GM18498 (cell line): Measurements from ENCODE around the gene KRTAP10-3.
"Not testable (repeated sequence)": the region's sequence is repeated elsewhere in the genome, so short reads cannot be mapped to it uniquely, and the experiment has no call there.

Source experiments
- ATAC-seq: cut with Tn5 transposase; IDR thresholded peaks from one replicate; pipeline ENCODE4 v1.9.1; 2021; ENCODE audit warnings: mild to moderate bottlenecking, moderate library complexity; ENCODE audit not compliant: unreplicated experiment

The KRTAP10-3 gene

GRCh38 chr21:44558695-44559094 is at the start of gene KRTAP10-3:
KRTAP10-3 (minus strand) TSS chr21:44558795; CDS start chr21:44558715, 80 bp downstream.
- ATAC-seq: no peak

DNA sequence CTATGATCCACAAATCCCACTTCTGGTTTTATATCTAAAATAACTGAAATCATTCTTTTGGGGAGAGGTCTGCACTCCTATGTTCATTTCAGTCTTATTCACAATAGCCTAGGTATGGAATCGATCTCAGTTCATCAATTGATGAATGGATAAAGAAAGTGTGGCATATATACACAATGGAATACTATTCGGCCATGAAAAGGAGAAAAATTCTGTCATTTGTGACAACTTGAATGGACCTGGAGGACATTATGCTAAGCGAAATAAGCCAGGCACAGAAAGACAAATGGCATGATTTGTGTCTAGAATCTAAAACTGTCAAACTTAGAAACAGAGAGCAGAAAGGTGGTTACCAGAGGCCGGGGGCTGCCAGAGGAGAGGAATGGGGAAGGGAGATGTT is 47.9 kb upstream of the KRTAP10-3 start:
- ATAC-seq: no peak

DNA sequence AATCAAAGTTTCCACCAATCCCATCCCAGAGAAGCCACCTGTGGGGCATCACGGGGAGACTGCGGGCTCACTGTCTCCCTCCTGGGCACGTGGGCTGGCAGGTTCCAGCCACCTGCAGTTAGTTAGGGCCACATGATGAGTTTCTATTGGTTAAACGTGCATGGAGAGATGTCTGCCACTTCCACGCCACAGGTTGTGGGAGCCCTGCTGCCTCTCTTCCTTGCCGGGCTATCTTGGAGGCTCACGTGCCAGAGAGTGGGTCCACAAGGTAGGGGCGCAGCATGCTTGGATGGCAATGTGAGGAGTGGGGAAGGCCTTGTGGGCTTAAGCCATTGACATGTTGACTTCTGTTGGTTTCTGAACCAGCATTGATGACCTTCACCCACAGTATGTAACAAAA is 45.3 kb upstream of the KRTAP10-3 start:
- no peak for ATAC-seq

DNA sequence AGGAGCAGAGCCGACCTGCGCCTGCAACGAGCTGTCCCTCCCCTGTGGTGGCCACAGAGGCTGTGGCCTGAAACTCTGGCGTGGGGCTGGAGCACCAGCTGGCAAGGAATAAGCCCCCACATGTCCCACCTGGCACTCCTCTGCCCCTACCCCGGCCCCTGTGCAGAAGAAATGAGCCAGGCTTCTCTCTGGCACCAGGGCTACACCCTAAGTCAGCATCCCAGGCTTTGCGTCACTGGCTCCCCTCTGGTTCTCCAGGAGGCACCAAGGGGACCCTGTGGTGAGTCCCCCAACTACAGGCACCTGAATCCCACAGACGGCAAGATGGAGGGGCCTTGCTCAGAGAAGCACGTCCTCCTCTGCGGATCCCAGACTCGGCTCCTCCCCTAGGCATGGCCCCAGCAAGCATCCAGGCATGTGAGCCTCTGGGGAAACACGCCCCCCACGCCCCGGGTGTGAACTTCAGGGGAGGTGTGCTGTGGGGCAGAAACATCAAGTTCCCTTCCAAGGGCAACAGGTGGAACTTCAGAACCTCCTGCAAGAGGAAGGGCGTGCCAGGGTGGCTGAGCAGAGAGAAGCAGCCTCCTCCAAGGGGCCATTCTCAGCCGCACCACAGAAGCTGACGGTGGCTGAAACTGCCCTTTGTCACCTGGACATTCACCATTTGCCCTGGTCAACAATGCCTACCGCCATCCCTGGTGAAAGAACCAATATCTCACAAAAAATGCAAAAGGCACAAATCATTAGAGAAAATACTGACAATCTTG is 44.7 kb upstream of the KRTAP10-3 start:
- ATAC-seq: no peak

DNA sequence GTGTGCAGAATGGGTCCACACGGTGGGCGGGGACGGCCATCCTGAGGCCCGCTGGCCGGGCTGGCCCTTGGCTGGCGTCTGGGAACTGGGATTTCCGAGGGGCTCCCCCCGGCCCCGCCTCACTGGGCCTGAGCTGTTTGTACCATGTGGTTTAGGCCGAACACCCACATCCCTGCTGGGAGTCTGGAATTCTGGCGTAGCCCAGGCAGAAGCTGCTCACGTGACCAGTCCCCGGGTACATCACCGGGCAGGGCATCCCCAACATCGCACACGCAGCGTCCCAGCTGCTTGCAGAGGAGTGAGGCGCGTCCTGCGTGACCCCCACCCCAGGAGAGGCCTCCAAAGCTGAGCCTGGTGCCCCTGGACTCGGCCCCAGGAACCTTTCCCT is 43.9 kb upstream of the KRTAP10-3 start:
- no peak for ATAC-seq

- no peak for ATAC-seq
Measured at GRCh38 chr21:44601596-44602462, 43.2 kb upstream of the KRTAP10-3 start.

DNA sequence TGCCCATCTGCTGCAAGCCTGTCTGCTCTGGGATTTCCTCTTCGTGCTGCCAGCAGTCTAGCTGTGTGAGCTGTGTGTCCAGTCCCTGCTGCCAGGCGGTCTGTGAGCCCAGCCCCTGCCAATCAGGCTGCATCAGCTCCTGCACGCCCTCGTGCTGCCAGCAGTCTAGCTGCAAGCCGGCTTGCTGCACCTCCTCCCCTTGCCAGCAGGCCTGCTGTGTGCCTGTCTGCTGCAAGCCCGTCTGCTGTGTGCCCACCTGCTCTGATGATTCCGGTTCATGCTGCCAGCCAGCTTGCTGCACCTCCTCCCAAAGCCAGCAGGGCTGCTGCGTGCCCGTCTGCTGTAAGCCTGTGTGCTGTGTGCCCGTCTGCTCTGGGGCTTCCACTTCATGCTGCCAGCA is 42.5 kb upstream of the KRTAP10-3 start:
- ATAC-seq: not testable (repeated sequence)

GRCh38 chr21:44600118-44600978 is 41.8 kb upstream of the KRTAP10-3 start, which contains the start of gene KRTAP10-7:
KRTAP10-7 (plus strand) TSS chr21:44600597; CDS start chr21:44600622, 25 bp downstream.
- ATAC-seq: not testable (repeated sequence)

GRCh38 chr21:44599264-44600029 is 40.9 kb upstream of the KRTAP10-3 start:
- ATAC-seq: no peak

- no peak for ATAC-seq
Measured at GRCh38 chr21:44598061-44598460, 39.5 kb upstream of the KRTAP10-3 start.

DNA sequence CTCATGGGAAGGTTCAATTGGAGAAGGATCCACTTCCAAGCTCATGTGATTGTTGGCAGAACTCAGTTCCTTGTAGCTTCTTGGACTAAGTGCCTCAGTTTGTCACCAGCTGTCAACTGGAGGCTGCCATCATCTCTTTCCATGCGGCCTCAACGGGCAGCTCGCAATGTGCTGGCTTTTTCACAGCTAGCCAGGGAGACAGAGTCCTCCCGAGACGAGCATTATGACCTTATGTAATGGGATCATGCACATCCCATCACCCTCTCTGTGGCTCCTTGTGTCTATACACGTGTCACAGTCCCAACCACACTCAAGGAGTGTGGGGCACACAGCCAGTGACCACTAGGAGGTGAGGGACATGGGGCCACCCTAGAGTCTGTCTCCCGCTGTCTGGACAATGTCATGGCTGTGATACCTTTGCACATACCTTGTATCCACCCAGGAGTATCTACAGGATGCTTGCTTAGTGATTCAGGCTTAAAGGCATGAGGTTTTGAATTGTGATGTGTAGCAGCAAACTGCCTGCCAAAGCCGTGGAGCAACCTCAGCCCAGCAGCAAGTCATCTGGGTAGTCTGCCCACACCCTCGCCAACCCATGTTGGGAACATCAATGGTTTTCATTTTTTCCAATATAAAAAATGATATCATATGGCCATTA is 37.6 kb upstream of the KRTAP10-3 start:
- no peak for ATAC-seq

- no peak for ATAC-seq
Measured at GRCh38 chr21:44595524-44595923, 36.9 kb upstream of the KRTAP10-3 start.

- ATAC-seq: no peak
Measured at GRCh38 chr21:44594406-44594916, 35.9 kb upstream of the KRTAP10-3 start.

GRCh38 chr21:44593598-44594405 is 35.2 kb upstream of the KRTAP10-3 start:
- ATAC-seq: no peak

- no peak for ATAC-seq
Measured at GRCh38 chr21:44592446-44593311, 34.1 kb upstream of the KRTAP10-3 start, which contains the start of gene KRTAP10-6. KRTAP10-6 (minus strand) TSS chr21:44592505; CDS start chr21:44592484, 21 bp downstream.

DNA sequence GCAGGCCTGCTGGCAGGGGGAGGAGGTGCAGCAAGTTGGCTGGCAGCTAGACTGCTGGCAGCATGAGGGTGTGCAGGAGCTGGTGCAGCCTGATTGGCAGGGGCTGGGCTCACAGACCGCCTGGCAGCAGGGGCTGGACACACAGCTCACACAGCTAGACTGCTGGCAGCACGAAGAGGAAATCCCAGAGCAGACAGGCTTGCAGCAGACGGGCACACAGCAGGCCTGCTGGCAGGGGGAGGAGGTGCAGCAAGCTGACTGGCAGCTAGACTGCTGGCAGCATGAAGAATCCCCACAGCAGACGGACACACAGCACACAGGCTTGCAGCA is 33.2 kb upstream of the KRTAP10-3 start:
- ATAC-seq: not testable (repeated sequence)

- not testable (repeated sequence) for ATAC-seq
Measured at GRCh38 chr21:44590897-44591800, 32.6 kb upstream of the KRTAP10-3 start.
